H1 (cell line): ENCODE data around the gene SPG7. TPM values are rescaled to one million over a fixed set of nuclear protein-coding genes. Genes with fewer than 3 reads are reported as not detected.
"Not testable (repeated sequence)": the region's sequence is repeated elsewhere in the genome, so short reads cannot be mapped to it uniquely, and the experiment has no call there.

Experiments used
- CTCF ChIA-PET: fragments of 300-600 bp; sonication (Branson Sonifier 250); formaldehyde crosslinking; loops from one replicate; lab custom pipeline; 2021; ENCODE audit not compliant: partially characterized antibody; lab: Charles Lee
- POLR2A ChIA-PET: fragments of 300-600 bp; sonication (Branson Sonifier 250); formaldehyde crosslinking; loops from one replicate; lab custom pipeline; 2021; ENCODE audit warnings: inconsistent platforms; ENCODE audit not compliant: partially characterized antibody; lab: Charles Lee
- DNase-seq, 2 experiments: peaks; one replicate each; pipeline versions ENCODE4 v3.0.0 to v3.0.0-alpha.2; 2010 to 2022; ENCODE audit warnings: low spot score in 2 of 2, low read depth in 1 of 2, mixed read lengths in 1 of 2
- FAIRE-seq: peaks from 2 replicates; lab custom pipeline; 2011; peaks lifted over from hg19 to GRCh38; lab: Jason Lieb, UNC
- H2AFZ ChIP-seq: 2 replicates; pipeline ENCODE4 v1.8.1; 2012; ENCODE audit warnings: low read length, inconsistent platforms
- H2AK5ac ChIP-seq: 2 replicates; pipeline ENCODE4 v1.6.1; 2013; ENCODE audit warnings: low read depth, low read length
- H2BK120ac ChIP-seq: replicated peaks from 2 replicates; pipeline ENCODE3; 2013; ENCODE audit warnings: low read depth, low read length, inconsistent platforms
- H2BK12ac ChIP-seq: 2 replicates; pipeline ENCODE4 v1.6.1; 2013; ENCODE audit warnings: low read depth, low read length
- H2BK15ac ChIP-seq: 2 replicates; pipeline ENCODE4 v1.6.1; 2013; ENCODE audit warnings: low read length
- H2BK20ac ChIP-seq: 2 replicates; pipeline ENCODE4 v1.6.1; 2013; ENCODE audit warnings: low read length
- H2BK5ac ChIP-seq: 2 replicates; pipeline ENCODE4 v1.6.1; 2013; ENCODE audit warnings: low read depth, low read length
- H3K14ac ChIP-seq: 2 replicates; pipeline ENCODE4 v1.6.1; 2013; ENCODE audit warnings: inconsistent platforms; ENCODE audit not compliant: insufficient read length
- H3K18ac ChIP-seq: 2 replicates; pipeline ENCODE4 v1.6.1; 2013; ENCODE audit warnings: low read length; ENCODE audit errors: extremely low read depth
- H3K23ac ChIP-seq: 2 replicates; pipeline ENCODE4 v1.6.1; 2013; ENCODE audit warnings: inconsistent platforms; ENCODE audit not compliant: insufficient read length
- H3K23me2 ChIP-seq: 2 replicates; pipeline ENCODE4 v1.6.1; 2013; ENCODE audit warnings: low read depth, low read length
- H3K27ac ChIP-seq: 2 replicates; pipeline ENCODE4 v1.6.1; 2011; ENCODE audit warnings: low read depth, low read length, inconsistent platforms
- H3K27me3 ChIP-seq, 4 experiments: replicated peaks in 1 of 4; 1 replicate in 1 of 4; 2 replicates in 3 of 4; pipeline versions ENCODE4 v1.6.1 to v1.8.1; 2011 to 2013; ENCODE audit warnings: low read length in 3 of 4, mild to moderate bottlenecking in 3 of 4, inconsistent platforms in 2 of 4, mixed read lengths in 2 of 4, moderate library complexity in 1 of 4; ENCODE audit not compliant: control insufficient read depth in 3 of 4, insufficient read depth in 3 of 4; ENCODE audit errors: extremely low read depth in 1 of 4
- H3K36me3 ChIP-seq, 4 experiments: 2 replicates each; pipeline versions ENCODE4 v1.6.1 to v1.8.1; 2011 to 2013; ENCODE audit warnings: mild to moderate bottlenecking in 4 of 4, low read length in 3 of 4, moderate library complexity in 2 of 4, control low read depth in 1 of 4, inconsistent platforms in 1 of 4; ENCODE audit not compliant: insufficient read depth in 4 of 4, control insufficient read depth in 2 of 4
- H3K4ac ChIP-seq: replicated peaks from 2 replicates; pipeline ENCODE3; 2013; ENCODE audit warnings: low read length, low read depth, mixed read lengths, inconsistent platforms; ENCODE audit not compliant: insufficient read length
- H3K4me1 ChIP-seq, 4 experiments: replicated peaks in 1 of 4; 1 replicate in 1 of 4; 2 replicates in 3 of 4; pipeline versions ENCODE4 v1.6.1 to v1.8.1; 2011 to 2013; ENCODE audit warnings: low read length in 3 of 4, inconsistent platforms in 2 of 4, mixed read lengths in 1 of 4; ENCODE audit not compliant: insufficient read depth in 4 of 4, control insufficient read depth in 3 of 4
- H3K4me2 ChIP-seq, 2 experiments: 2 replicates each; pipeline versions ENCODE4 v1.6.1 to v1.8.1; 2011 to 2013; ENCODE audit warnings: low read depth in 2 of 2, low read length in 2 of 2, control low read depth in 1 of 2, inconsistent platforms in 1 of 2, mild to moderate bottlenecking in 1 of 2; ENCODE audit not compliant: insufficient read depth in 1 of 2
- H3K4me3 ChIP-seq, 4 experiments: fragments of 200-600, 300-600 bp in 1 of 4; sonication (generic), shearing (Covaris generic), sonication (Bioruptor Twin) in 1 of 4; 2 replicates each; pipeline versions ENCODE4 v1.5.1 to v1.8.1; 2011 to 2016; ENCODE audit warnings: low read length in 4 of 4, low read depth in 3 of 4, control low read depth in 2 of 4, inconsistent platforms in 2 of 4, mild to moderate bottlenecking in 2 of 4, mixed read lengths in 1 of 4, moderate library complexity in 1 of 4; ENCODE audit not compliant: insufficient read depth in 2 of 4; ENCODE audit errors: extremely low read depth in 1 of 4
- H3K56ac ChIP-seq: replicated peaks from 2 replicates; pipeline ENCODE3; 2013; ENCODE audit warnings: low read depth, mild to moderate bottlenecking, mixed read lengths, low read length, inconsistent platforms; ENCODE audit not compliant: insufficient read length
- H3K79me1 ChIP-seq: 2 replicates; pipeline ENCODE4 v1.6.1; 2013; ENCODE audit warnings: low read depth, low read length, control low read depth
- H3K79me2 ChIP-seq, 2 experiments: 2 replicates each; pipeline versions ENCODE4 v1.6.1 to v1.8.1; 2012 to 2013; ENCODE audit warnings: low read length in 2 of 2, mild to moderate bottlenecking in 2 of 2, inconsistent platforms in 1 of 2; ENCODE audit not compliant: insufficient read depth in 2 of 2, control insufficient read depth in 1 of 2
- H3K9ac ChIP-seq, 4 experiments: replicated peaks in 1 of 4; 1 replicate in 1 of 4; 2 replicates in 3 of 4; pipeline versions ENCODE4 v1.6.1 to v1.8.1; 2011 to 2013; ENCODE audit warnings: low read depth in 3 of 4, low read length in 3 of 4, control low read depth in 2 of 4, mild to moderate bottlenecking in 2 of 4, moderate library complexity in 2 of 4, inconsistent platforms in 1 of 4; ENCODE audit errors: extremely low read depth in 1 of 4
- H3K9me3 ChIP-seq, 2 experiments: 2 replicates each; pipeline versions ENCODE4 v1.6.1 to v1.8.1; 2012 to 2013; ENCODE audit warnings: mild to moderate bottlenecking in 2 of 2, moderate library complexity in 2 of 2, control low read depth in 1 of 2, inconsistent platforms in 1 of 2, low read depth in 1 of 2, low read length in 1 of 2, mixed read lengths in 1 of 2; ENCODE audit not compliant: insufficient read depth in 2 of 2
- H4K20me1 ChIP-seq, 2 experiments: replicated peaks in 1 of 2; 2 replicates each; pipeline versions ENCODE3 to v1.8.1; 2011 to 2013; ENCODE audit warnings: inconsistent platforms in 2 of 2, low read length in 2 of 2, mild to moderate bottlenecking in 1 of 2; ENCODE audit not compliant: insufficient read depth in 2 of 2, control insufficient read depth in 1 of 2
- H4K5ac ChIP-seq: 2 replicates; pipeline ENCODE4 v1.6.1; 2013; ENCODE audit warnings: low read length, low read depth, mixed read lengths, inconsistent platforms; ENCODE audit not compliant: insufficient read length
- H4K8ac ChIP-seq: 2 replicates; pipeline ENCODE4 v1.8.0; 2013; ENCODE audit warnings: mild to moderate bottlenecking, moderate library complexity, low read length, inconsistent platforms; ENCODE audit not compliant: insufficient read depth; ENCODE audit errors: extremely low read depth
- H4K91ac ChIP-seq: replicated peaks from 2 replicates; pipeline ENCODE3; 2013; ENCODE audit warnings: low read length, mixed read lengths, inconsistent platforms; ENCODE audit not compliant: insufficient read length
- WGBS, 2 experiments: shearing (Covaris generic) in 1 of 2; methylation state at CpG; one replicate each; pipeline versions ENCODE4 v1.1.6 to v1.1.7; 2013 to 2015; ENCODE audit warnings: low lambda C conversion rate in 2 of 2, mixed read lengths in 2 of 2, inconsistent platforms in 1 of 2, low coverage in 1 of 2, missing lambda C conversion rate in 1 of 2; ENCODE audit not compliant: insufficient replicate concordance in 2 of 2, insufficient coverage in 1 of 2, insufficient read length in 1 of 2; ENCODE audit errors: extremely low coverage in 1 of 2, missing lambda C conversion rate in 1 of 2; 5-methylcytosine and 5-hydroxymethylcytosine counted together
- polyA plus RNA-seq, 7 experiments: library from polyadenylated mRNA; depleted of rRNA in 3 of 7; stranded (reverse) in 5 of 7; unstranded in 2 of 7; fragments of >200 nt in 5 of 7; fragments of 200-250 nt in 2 of 7; gene quantifications; 1 replicate in 5 of 7; 2 replicates in 1 of 7; 4 replicates in 1 of 7; pipeline versions ENCODE4 v1.2.1 to v1.2.3, GENCODE V29; 2011 to 2013; ENCODE audit warnings: missing spikeins in 2 of 7, mixed read lengths in 2 of 7
- total RNA-seq: library from RNA; stranded (reverse); fragmentation: NEBNext Ultra II Directional; extraction: Animal tissue kit (Norgen Biotek cat#: 25700); gene quantifications from 2 replicates; pipeline ENCODE4 v1.2.1, GENCODE V29; 2021

Gene SPG7
- total and polyA plus RNA-seq, 2 of the 8 experiments (the other 6 are each of a cell fraction or from before 2014, with no cell fraction given): 72.1 to 113 TPM

- H3K9me3 ChIP-seq, H2BK20ac ChIP-seq, H3K14ac ChIP-seq, H3K56ac ChIP-seq, H3K27me3 ChIP-seq, H3K4me2 ChIP-seq, H3K9ac ChIP-seq, H3K23ac ChIP-seq, H2BK15ac ChIP-seq, H3K4ac ChIP-seq, DNase-seq, H3K79me1 ChIP-seq, H2AFZ ChIP-seq, H3K18ac ChIP-seq, H2AK5ac ChIP-seq, H3K27ac ChIP-seq, FAIRE-seq, H4K5ac ChIP-seq, H4K91ac ChIP-seq, H4K8ac ChIP-seq, H3K23me2 ChIP-seq, H3K36me3 ChIP-seq, H2BK5ac ChIP-seq, H2BK12ac ChIP-seq, H2BK120ac ChIP-seq, H3K4me3 ChIP-seq: not testable (repeated sequence)
- Histone ChIP-seq H3K79me2 (peaks cover 41 to 83% of the 10 kb centered on the region in 2 experiments), H4K20me1 (peaks cover 20 to 23% of the 10 kb centered on the region in 2 experiments), H3K4me1 (peaks cover 4 to 13% (median 5%) of the 10 kb centered on the region in 4 experiments; a peak in 5 of 7 replicates)
- POLR2A ChIA-PET: interaction anchor here (0.7 to 1.3 kb wide), 2 partner anchors 13 to 27 kb away, joined by 3 to 4 read pairs; no protein-coding TSS in a partner anchor
- 100% methylated on average over 4 of the region's 15 CpGs; no CpG with 5 or more reads in 1 of the 2 experiments for WGBS, 2 experiments
- CTCF ChIA-PET: interaction anchor here (0.6 to 0.7 kb wide), 3 partner anchors 36 to 191 kb away, joined by 3 read pairs; no protein-coding TSS in a partner anchor
Measured at GRCh38 chr16:89461890-89462289, 46.3 kb upstream of the SPG7 start.

DNA sequence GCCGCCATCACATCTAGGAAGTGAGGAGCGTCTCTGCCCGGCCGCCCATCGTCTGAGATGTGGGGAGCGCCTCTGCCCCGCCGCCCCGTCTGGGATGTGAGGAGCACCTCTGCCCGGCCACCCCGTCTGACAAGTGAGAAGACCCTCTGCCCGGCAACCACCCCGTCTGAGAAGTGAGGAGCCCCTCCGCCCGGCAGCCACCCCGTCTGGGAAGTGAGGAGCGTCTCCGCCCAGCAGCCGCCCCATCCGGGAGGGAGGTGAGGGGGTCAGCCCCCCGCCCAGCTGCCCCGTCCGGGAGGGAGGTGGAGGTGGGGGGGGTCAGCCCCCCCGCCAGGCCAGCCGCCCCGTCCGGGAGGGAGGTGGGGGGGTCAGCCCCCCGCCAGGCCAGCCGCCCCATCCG is 45.6 kb upstream of the SPG7 start:
- H2BK12ac ChIP-seq, H2BK5ac ChIP-seq, H4K5ac ChIP-seq, H3K9me3 ChIP-seq, H3K79me1 ChIP-seq, H3K56ac ChIP-seq, H3K23ac ChIP-seq, DNase-seq, H4K8ac ChIP-seq, H2AFZ ChIP-seq, H3K23me2 ChIP-seq, H2BK20ac ChIP-seq, H3K4me2 ChIP-seq, H2BK15ac ChIP-seq, H3K9ac ChIP-seq, H2AK5ac ChIP-seq, H2BK120ac ChIP-seq, H3K4ac ChIP-seq, FAIRE-seq, H3K36me3 ChIP-seq, CTCF ChIA-PET, H3K18ac ChIP-seq, H4K91ac ChIP-seq, H3K27ac ChIP-seq, H3K4me3 ChIP-seq, H3K27me3 ChIP-seq, H3K14ac ChIP-seq: not testable (repeated sequence)
- Histone ChIP-seq H3K79me2 (peaks cover 44 to 83% of the 10 kb centered on the region in 2 experiments), H4K20me1 (peaks cover 22 to 28% of the 10 kb centered on the region in 2 experiments), H3K4me1 (peaks cover 4 to 13% (median 6%) of the 10 kb centered on the region in 4 experiments; a peak in 5 of 7 replicates)
- POLR2A ChIA-PET: interaction anchor here (0.7 kb wide), 1 partner anchor 45 kb away, joined by 3 read pairs; no protein-coding TSS in a partner anchor
- no CpG with 5 or more reads among the region's 30 CpGs for WGBS, 2 experiments
